Right lobe of liver (tissue), 4 donors: ENCODE data around the gene NDE1.

Experiments used
- POLR2A ChIP-seq: fragments of 450-650 bp; IDR thresholded peaks from one replicate; pipeline ENCODE4 v1.6.1; 2017; ENCODE audit warnings: antibody characterized with exemption, mild to moderate bottlenecking
- TF ChIP-seq, protein P1 (sequence below), 4 donors: fragments of 200-600 bp in 3 of 4; fragments of 450-650 bp in 1 of 4; IDR thresholded peaks; one replicate each; pipeline versions ENCODE4 v1.5.1 to v1.8.0; 2016 to 2022; ENCODE audit warnings: antibody characterized with exemption in 4 of 4, mild to moderate bottlenecking in 2 of 4
- donor health status: DM: no; HTN: no; CAD: no.
- donor health status: DM: no; HTN: no; CAD: no.
- donor health status: DM: no; HTN: yes; CAD: no.

DNA sequence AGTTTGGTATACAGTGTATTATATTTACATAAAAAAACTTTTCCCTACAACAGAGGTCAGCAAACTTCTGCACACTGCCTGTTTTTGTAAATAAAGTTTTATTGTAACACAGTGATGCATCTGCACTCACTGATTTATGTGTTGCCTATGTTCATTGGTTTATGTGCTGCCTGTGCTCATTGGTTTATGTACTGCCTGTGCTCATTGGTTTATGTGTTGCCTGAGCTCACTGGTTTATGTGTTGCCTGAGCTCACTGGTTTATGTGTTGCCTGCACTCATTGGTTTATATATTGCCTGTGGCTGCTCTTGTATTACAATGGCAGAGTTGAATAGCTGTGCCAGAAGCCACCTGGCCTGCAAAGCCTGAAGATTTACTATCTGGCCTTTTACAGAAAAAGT is 125.2 kb downstream of the NDE1 start:
- TF ChIP-seq, protein P1, sequence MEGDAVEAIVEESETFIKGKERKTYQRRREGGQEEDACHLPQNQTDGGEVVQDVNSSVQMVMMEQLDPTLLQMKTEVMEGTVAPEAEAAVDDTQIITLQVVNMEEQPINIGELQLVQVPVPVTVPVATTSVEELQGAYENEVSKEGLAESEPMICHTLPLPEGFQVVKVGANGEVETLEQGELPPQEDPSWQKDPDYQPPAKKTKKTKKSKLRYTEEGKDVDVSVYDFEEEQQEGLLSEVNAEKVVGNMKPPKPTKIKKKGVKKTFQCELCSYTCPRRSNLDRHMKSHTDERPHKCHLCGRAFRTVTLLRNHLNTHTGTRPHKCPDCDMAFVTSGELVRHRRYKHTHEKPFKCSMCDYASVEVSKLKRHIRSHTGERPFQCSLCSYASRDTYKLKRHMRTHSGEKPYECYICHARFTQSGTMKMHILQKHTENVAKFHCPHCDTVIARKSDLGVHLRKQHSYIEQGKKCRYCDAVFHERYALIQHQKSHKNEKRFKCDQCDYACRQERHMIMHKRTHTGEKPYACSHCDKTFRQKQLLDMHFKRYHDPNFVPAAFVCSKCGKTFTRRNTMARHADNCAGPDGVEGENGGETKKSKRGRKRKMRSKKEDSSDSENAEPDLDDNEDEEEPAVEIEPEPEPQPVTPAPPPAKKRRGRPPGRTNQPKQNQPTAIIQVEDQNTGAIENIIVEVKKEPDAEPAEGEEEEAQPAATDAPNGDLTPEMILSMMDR (IDR thresholded peaks at IDR 0.05): no peak
- no peak for TF ChIP-seq POLR2A
